DND-41 (cell line): ENCODE data around the gene IFNA16.
"Not testable (repeated sequence)": the region's sequence is repeated elsewhere in the genome, so short reads cannot be mapped to it uniquely, and the experiment has no call there.

Source experiments
- ATAC-seq: fragments of 200-7000 bp; cut with Tn5 transposase; 3 replicates; pipeline ENCODE4 v1.9.1; 2021; ENCODE audit warnings: low read depth; ENCODE audit not compliant: insufficient read depth
- DNase-seq: peaks from one replicate; pipeline ENCODE4 v3.0.0-alpha.2; 2020
- H2AFZ ChIP-seq: 2 replicates; pipeline ENCODE4 v1.6.0; 2012; ENCODE audit warnings: low read depth, low read length
- H3K27ac ChIP-seq: 2 replicates; pipeline ENCODE4 v1.5.1; 2012; ENCODE audit warnings: low read length, inconsistent platforms
- H3K27me3 ChIP-seq: fragments of 200-600 bp; sonication (generic); 2 replicates; pipeline ENCODE4 v1.6.0; 2012; ENCODE audit warnings: low read length, mild to moderate bottlenecking, inconsistent platforms; ENCODE audit not compliant: insufficient read depth, poor library complexity
- H3K36me3 ChIP-seq: 2 replicates; pipeline ENCODE4 v1.5.1; 2012; ENCODE audit warnings: low read length, inconsistent platforms; ENCODE audit not compliant: insufficient read depth
- H3K4me1 ChIP-seq: 2 replicates; pipeline ENCODE4 v1.5.1; 2012; ENCODE audit warnings: mild to moderate bottlenecking, low read length; ENCODE audit not compliant: insufficient read depth
- H3K4me2 ChIP-seq: 2 replicates; pipeline ENCODE4 v1.6.0; 2012; ENCODE audit warnings: mild to moderate bottlenecking, moderate library complexity, low read length, inconsistent platforms; ENCODE audit not compliant: insufficient read depth
- H3K4me3 ChIP-seq, 2 experiments: fragments of 200-600 bp in 1 of 2; shearing (Covaris generic) in 1 of 2; 2 replicates each; pipeline ENCODE4 v1.5.1; 2012 to 2016; ENCODE audit warnings: inconsistent platforms in 2 of 2, low read length in 2 of 2, mild to moderate bottlenecking in 2 of 2, low read depth in 1 of 2, moderate library complexity in 1 of 2
- H3K79me2 ChIP-seq: 2 replicates; pipeline ENCODE4 v1.6.0; 2012; ENCODE audit warnings: low read length, inconsistent platforms; ENCODE audit not compliant: insufficient read depth
- H3K9ac ChIP-seq: 2 replicates; pipeline ENCODE4 v1.6.0; 2012; ENCODE audit warnings: low read depth, mild to moderate bottlenecking, inconsistent platforms, low read length, moderate library complexity
- H3K9me3 ChIP-seq: 2 replicates; pipeline ENCODE4 v1.5.1; 2012; ENCODE audit warnings: low read length, moderate library complexity, mild to moderate bottlenecking, inconsistent platforms; ENCODE audit not compliant: insufficient read depth, severe bottlenecking
- H4K20me1 ChIP-seq: 2 replicates; pipeline ENCODE4 v1.6.0; 2012; ENCODE audit warnings: low read length; ENCODE audit not compliant: insufficient read depth
- EZH2 ChIP-seq: IDR thresholded peaks from 3 replicates; pipeline ENCODE4 v1.6.1; 2012; ENCODE audit warnings: borderline replicate concordance, low read depth, mild to moderate bottlenecking, moderate library complexity, low read length, inconsistent platforms; ENCODE audit not compliant: severe bottlenecking
- TF ChIP-seq, protein P1 (sequence below): IDR thresholded peaks from 2 replicates; pipeline ENCODE4 v1.5.1; 2012; ENCODE audit warnings: borderline replicate concordance, low read length, moderate library complexity, mild to moderate bottlenecking; ENCODE audit not compliant: poor library complexity, severe bottlenecking; ENCODE audit errors: extremely low read depth

Gene IFNA16

DNA sequence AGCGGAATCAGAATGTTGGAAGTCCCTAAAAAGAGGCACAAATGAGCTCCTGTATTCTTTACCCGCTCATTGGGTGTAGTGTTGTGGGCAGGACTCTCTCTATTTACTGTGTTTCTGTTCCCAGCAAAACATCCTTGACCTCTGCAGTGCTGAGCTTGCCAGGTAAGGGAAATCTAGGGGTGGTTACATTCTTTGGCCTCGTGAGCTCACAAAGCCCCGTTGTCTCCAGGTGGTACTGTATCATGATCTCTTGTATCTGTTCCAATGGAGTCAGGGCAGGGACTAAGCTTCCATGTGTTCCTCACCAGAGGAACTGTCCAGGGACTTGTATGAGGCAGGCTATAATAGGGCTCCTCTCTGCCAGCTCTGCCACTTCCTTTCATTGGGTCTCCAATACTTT, 34.5 kb upstream of the IFNA16 start:
- no peak overlapping the region for H3K4me2 ChIP-seq
- H3K27ac ChIP-seq: no peak overlapping the region
- no peak overlapping the region for H3K9ac ChIP-seq
- peaks cover 10% of the 10 kb centered on the region for H3K4me1 ChIP-seq
- H3K36me3 ChIP-seq: no peaks in the 10 kb centered on the region
- H3K79me2 ChIP-seq: no peaks in the 10 kb centered on the region
- no peaks in the 10 kb centered on the region for H3K9me3 ChIP-seq
- no peak overlapping the region for H2AFZ ChIP-seq
- H4K20me1 ChIP-seq: no peaks in the 10 kb centered on the region
- DNase-seq: no peak
- ATAC-seq: no peak
- peaks cover 18% of the 10 kb centered on the region for H3K27me3 ChIP-seq
- H3K4me3 ChIP-seq: no peak overlapping the region
- TF ChIP-seq, protein P1, sequence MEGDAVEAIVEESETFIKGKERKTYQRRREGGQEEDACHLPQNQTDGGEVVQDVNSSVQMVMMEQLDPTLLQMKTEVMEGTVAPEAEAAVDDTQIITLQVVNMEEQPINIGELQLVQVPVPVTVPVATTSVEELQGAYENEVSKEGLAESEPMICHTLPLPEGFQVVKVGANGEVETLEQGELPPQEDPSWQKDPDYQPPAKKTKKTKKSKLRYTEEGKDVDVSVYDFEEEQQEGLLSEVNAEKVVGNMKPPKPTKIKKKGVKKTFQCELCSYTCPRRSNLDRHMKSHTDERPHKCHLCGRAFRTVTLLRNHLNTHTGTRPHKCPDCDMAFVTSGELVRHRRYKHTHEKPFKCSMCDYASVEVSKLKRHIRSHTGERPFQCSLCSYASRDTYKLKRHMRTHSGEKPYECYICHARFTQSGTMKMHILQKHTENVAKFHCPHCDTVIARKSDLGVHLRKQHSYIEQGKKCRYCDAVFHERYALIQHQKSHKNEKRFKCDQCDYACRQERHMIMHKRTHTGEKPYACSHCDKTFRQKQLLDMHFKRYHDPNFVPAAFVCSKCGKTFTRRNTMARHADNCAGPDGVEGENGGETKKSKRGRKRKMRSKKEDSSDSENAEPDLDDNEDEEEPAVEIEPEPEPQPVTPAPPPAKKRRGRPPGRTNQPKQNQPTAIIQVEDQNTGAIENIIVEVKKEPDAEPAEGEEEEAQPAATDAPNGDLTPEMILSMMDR: no peak
- TF ChIP-seq EZH2: no peak

DNA sequence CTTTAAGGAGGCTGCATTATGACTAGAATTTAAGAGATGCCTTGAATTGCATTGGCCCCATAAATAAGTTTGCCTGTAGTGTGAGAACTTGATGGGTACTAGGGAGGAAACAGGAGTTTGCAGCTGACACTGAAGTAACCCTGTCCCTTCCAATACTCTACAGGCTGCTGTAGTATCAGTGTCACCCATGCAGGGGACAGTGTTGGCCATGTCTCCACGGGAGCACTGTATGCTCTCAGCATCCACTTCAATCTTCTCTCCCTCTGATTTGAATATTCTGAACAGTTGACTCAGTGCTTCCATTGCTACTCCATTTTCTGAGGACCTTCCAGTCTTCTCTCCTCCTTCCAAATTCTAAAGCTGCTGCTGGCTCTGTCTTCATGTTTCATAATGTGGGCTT, 34.1 kb upstream of the IFNA16 start:
- H3K4me2 ChIP-seq: no peak overlapping the region
- TF ChIP-seq EZH2: no peak
- TF ChIP-seq, protein P1: no peak
- no peaks in the 10 kb centered on the region for H3K9me3 ChIP-seq
- no peaks in the 10 kb centered on the region for H3K79me2 ChIP-seq
- no peak overlapping the region for H3K27ac ChIP-seq
- H3K9ac ChIP-seq: no peak overlapping the region
- no peak for ATAC-seq
- peaks cover 18% of the 10 kb centered on the region for H3K27me3 ChIP-seq
- no peaks in the 10 kb centered on the region for H4K20me1 ChIP-seq
- DNase-seq: no peak
- H3K36me3 ChIP-seq: no peaks in the 10 kb centered on the region
- H3K4me3 ChIP-seq: no peak overlapping the region
- peaks cover 10% of the 10 kb centered on the region for H3K4me1 ChIP-seq
- no peak overlapping the region for H2AFZ ChIP-seq

DNA sequence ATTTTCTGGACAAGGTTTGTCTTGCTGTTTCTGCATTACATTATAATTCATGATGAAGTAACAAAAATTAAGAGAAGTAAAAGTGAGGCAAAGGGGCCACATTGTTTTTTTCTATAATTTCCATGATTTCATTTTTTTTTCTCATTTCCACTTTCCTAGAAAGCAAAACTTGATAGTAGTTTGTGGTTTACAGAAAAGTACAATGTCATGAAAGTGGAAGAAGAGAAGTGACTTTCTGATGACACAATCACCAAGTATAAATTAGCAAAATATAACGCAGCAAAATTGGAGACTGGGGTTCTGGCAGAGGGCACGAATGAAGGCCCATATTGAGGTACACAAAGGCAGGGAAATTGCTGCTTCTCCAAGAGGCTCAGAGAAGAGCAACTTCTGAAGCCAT, 27.7 kb upstream of the IFNA16 start:
- Histone ChIP-seq H3K9ac (no peak overlapping the region), H2AFZ (no peak overlapping the region), H3K9me3 (no peaks in the 10 kb centered on the region), H3K4me3 (no peak overlapping the region), H3K4me1 (no peaks in the 10 kb centered on the region), H3K36me3 (no peaks in the 10 kb centered on the region), H4K20me1 (no peaks in the 10 kb centered on the region), H3K27me3 (peaks cover 8% of the 10 kb centered on the region), H3K27ac (no peak overlapping the region), H3K79me2 (no peaks in the 10 kb centered on the region), H3K4me2 (no peak overlapping the region)
- TF ChIP-seq, protein P1: no peak
- DNase-seq (no peak), ATAC-seq (no peak)

- Histone ChIP-seq H2AFZ (no peak within 1 kb of the TSS), H4K20me1 (no peaks in the 10 kb centered on the region), H3K4me1 (no peaks in the 10 kb centered on the region), H3K79me2 (no peaks in the 10 kb centered on the region), H3K4me3 (no peak within 1 kb of the TSS), H3K9me3 (no peaks in the 10 kb centered on the region), H3K36me3 (no peaks in the 10 kb centered on the region), H3K9ac (no peak within 1 kb of the TSS), H3K27me3 (peaks cover 18% of the 10 kb centered on the region), H3K27ac (no peak within 1 kb of the TSS), H3K4me2 (no peak within 1 kb of the TSS)
- ATAC-seq: no peak
- TF ChIP-seq, protein P1: no peak
- TF ChIP-seq EZH2: no peak
- DNase-seq: no peak
Measured at GRCh38 chr9:21239911-21240310, 22.8 kb upstream of the IFNA16 start, which contains the start of gene IFNA14. TSS of gene IFNA14 (minus strand) at chr9:21240005. CDS start at chr9:21239935, 70 bp downstream.

GRCh38 chr9:21236360-21236714, 19.2 kb upstream of the IFNA16 start:
- not testable (repeated sequence) for H3K4me2 ChIP-seq, H2AFZ ChIP-seq, H3K9ac ChIP-seq

More at GRCh38 chr9:21236360-21236714, 19.2 kb upstream of the IFNA16 start:
- peaks cover 17% of the 10 kb centered on the region for H3K27me3 ChIP-seq
- not testable (repeated sequence) for H3K4me3 ChIP-seq, H3K36me3 ChIP-seq, H3K79me2 ChIP-seq, H3K9me3 ChIP-seq, H3K4me1 ChIP-seq, H4K20me1 ChIP-seq, H3K27ac ChIP-seq, DNase-seq
- ATAC-seq: 0 out of 3 replicates have a peak, but pooled peaks have one; percentile 29
